ENCODE measurements around the gene RPS6KA2.
A peak's percentile ranks its signal among the peaks of the same experiment; 100 is the strongest.

The RPS6KA2 gene

DNA sequence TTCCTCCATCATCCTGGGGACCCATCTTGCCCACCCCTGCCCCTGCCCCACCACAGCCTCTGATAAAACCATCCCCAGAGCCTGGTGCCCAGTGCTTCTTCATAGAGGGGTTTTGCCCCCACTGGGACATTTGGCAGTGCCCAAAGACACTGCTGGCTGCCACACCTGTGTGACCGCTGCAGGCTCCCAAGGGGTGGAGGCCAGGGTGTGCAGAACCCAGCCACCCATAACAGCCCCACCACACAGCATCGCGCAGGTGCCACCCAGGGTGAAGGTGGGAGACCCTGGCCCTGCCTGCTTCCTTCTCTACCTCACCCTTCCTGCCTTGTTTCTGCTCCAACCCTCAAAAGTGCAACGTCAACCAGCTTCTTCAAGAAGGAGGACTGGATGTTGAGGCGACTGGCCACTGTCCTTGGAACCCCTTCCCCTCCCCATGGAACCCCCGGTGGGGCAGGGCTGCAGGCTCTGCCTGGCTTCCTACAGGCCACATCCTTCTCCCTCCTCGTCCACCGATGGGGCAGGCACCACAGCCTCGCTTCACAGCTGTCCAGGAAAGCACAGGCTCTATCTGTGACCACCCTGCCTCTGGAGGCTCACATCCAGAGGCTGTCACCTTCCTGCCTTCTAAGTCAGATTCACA is 165.1 kb downstream of the RPS6KA2 start:
- DNase-seq, result no peak

DNA sequence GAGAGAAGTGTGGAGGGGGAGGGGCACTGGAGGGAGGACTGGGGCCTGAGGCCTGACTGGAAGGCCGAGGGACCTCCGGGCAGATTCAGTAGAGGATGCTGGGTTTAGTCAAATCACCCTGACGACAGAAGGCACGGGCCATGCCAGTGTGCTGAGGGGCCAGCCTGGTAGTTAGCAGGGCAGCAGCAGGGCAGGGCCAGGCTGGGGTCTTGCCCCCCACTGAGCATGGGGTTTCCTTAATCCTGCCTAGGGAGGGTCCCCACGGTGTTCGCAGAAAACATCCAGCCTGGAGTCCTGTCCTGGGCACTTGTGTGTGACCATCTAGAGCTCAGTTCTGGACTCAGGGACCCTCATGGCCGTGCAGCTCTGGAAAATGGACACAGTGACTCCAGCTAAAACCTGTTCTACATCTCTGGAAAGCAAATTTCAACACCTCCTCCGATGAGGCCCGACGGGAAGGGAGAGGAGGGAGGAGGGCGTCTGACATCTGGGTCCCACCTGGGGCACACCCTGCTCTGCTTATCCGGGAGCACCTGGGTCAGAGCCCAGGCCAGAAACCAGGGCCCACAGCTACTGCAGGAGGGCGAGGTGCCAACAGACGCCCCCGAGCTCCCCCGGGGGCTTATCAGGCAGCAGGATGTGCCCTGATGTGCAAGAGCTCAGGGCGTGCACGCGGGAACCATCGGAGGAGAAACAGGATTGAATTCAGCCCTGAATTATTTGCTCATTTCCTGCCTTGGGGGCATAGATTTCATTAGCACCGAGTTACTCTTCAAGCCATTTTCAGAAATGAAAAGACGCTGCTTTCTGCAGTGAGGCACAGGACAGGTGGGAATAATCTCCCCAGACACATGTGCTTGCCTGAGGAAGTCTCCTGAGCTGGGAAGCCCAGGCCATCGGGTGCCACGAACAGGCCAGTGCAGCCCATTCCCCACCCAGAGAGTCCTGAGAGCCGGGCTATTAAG is 166.3 kb downstream of the RPS6KA2 start:
- no peak for DNase-seq

GRCh38 chr6:166459906-166460305 is 167.1 kb downstream of the RPS6KA2 start:
- no peak for DNase-seq

- no peak for DNase-seq
Measured at GRCh38 chr6:166459272-166459671, 167.8 kb downstream of the RPS6KA2 start.

DNA sequence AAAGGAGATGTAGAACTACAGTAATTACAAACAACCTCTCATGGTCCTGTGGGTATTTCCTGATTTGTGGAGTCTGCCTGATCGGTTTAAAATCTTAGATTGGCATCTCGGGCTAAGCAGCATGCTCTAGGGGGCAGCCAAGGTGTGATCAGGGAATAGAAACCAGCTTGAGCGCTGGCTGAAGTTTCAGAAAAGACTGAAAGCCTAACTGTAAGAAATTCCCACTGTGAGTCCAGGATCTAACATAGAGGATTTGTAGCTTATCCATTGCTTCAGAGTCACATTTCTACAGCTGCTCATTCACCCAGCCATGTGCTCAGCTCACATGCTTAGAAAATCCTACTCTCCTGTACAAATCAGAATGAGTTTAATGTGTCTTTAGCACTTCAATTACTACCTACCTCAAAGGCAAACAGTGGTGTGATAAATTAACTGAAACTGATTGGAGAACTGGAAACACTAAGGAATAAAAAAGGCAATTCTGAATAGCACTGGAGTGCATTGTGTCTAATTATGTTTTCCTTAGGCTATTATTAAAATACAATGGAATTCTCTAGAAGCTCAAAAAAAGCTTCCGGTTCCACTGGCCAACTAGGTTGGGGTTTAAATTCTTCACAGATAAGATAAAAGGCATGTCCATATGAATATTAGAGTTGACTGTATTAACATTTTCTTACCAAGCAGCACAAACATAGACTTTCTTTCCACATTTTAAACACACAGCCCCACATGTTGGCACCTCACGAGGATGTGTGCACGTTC is 170.5 kb downstream of the RPS6KA2 start:
- DNase-seq, result no peak

DNA sequence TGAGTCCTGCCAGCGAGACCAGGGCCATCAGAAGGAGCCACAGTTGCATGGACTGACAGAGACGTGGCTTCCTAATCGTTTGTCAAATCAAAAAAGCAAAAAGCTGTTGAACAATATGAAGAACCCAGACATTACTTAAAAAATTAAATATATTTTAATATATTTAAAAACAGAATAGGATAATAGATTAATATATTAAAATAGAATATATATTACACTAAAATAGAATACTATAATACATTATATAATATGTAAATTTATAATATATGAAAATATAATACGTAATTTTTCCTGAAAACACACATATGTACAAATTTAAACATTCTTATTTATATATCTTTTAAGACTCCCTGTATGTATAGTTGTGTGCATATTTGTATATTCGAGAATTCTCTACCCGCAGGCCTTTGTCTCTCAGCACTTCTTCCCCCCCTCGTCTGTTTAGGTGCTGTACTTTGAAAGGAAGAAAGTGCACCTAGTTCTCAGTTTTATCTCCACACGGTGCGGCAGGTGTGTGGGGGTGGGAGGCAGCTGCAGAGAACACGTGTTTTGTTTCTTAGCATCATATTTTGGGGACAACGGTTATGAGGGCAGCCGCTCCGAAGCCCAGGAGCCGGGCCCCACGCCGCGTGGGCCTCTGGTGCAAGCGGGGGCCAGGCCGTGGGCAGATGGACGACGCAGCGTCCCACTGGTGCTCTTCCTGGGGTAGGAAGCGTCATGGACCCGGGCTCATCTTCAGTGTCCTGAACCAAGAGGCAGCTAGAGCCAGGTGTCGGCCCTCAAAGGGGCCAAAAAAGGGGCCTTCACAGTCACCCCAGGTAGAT is 172.1 kb downstream of the RPS6KA2 start:
- no peak for DNase-seq

GRCh38 chr6:166453651-166454050 is 173.4 kb downstream of the RPS6KA2 start:
- no peak for DNase-seq

- no peak for DNase-seq
Measured at GRCh38 chr6:166450167-166450873, 176.7 kb downstream of the RPS6KA2 start.

- no peak for DNase-seq
Measured at GRCh38 chr6:166449641-166450040, 177.4 kb downstream of the RPS6KA2 start.

DNA sequence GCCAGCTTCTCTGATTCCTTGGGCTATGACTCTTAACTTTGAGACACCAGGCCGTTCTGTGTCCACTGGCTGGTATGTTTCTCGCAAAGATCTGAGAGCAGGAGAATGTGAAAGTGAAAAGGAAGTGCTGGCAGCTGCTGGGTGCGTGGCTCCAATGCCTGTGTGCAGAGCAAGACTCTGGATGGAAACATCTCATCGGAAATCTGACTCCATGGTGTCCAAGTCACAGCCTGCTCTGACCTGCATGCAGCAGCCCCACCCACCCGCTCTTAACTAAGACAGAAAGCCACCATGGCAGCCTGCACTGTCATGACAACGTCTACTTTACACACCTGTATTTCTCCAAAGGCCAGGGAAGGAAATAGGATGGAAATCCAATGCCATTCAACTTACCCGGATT is 178.0 kb downstream of the RPS6KA2 start:
- DNase-seq, result no peak

GRCh38 chr6:166448432-166448831 is 178.6 kb downstream of the RPS6KA2 start:
- DNase-seq, result no peak

DNA sequence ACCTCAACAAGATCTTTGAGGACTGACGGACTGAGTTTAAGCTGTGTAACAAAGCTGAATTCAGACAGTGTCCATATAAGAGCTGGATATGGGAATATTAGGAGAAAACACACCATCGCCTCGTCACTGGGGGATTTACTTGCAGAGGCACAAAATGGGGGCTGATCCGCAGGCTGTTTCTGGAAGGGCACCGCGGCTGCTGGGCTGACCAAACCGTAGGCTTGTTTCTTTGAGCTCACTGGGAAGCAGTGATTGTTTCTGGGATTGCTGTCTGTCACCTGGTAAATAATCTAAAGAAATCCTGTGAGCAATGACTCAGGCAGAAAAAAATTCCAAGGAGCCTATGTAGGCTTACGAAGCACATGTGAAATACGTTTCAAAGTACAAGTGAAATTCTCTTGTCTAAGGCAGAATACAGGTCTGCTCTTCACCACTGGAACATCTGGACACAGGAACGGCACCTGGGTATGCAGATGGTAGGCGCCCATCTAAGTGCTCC is 180.4 kb downstream of the RPS6KA2 start:
- DNase-seq, result no peak

DNA sequence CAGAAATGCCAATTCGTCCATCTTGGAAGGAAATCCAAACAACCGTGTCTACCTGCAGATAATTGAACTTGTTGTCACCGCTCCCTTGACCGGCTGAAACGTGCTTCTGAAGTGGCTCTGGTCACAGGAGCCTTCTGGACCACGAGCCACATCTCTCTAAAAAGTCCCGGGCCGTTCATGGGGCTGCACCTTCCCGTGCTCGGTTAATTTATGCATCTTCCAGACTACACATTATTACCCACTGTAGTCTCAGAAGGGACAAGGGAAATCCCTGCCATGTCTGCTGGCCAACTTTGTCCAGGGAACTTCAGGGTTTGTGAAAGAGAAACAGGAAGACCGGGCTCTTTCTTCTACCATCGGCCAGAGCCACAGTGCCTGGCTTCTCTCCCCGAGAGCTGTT is 180.9 kb downstream of the RPS6KA2 start:
- no peak for DNase-seq

GRCh38 chr6:166444446-166444845 is 182.6 kb downstream of the RPS6KA2 start:
- DNase-seq, result no peak

DNA sequence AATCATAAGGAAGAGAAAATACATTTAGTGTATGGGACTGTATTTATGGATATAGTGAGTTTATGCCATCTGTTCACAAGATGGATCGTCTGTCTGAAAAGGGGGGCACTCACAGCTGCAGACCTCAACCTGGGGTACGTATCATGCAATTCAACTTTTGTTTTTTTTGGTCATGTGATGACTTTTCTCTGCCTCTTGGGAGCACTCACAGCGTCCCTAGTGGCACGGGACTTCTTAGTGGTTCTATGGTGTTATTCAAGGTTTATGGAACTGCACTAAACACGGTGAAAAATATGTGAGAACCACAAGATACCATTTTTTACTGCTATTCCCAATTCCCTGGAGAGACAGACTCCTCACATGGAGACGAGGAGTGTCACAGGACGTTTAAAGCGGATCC is 183.9 kb downstream of the RPS6KA2 start:
- no peak for DNase-seq

- no peak for DNase-seq
Measured at GRCh38 chr6:166442131-166442685, 184.8 kb downstream of the RPS6KA2 start.

DNA sequence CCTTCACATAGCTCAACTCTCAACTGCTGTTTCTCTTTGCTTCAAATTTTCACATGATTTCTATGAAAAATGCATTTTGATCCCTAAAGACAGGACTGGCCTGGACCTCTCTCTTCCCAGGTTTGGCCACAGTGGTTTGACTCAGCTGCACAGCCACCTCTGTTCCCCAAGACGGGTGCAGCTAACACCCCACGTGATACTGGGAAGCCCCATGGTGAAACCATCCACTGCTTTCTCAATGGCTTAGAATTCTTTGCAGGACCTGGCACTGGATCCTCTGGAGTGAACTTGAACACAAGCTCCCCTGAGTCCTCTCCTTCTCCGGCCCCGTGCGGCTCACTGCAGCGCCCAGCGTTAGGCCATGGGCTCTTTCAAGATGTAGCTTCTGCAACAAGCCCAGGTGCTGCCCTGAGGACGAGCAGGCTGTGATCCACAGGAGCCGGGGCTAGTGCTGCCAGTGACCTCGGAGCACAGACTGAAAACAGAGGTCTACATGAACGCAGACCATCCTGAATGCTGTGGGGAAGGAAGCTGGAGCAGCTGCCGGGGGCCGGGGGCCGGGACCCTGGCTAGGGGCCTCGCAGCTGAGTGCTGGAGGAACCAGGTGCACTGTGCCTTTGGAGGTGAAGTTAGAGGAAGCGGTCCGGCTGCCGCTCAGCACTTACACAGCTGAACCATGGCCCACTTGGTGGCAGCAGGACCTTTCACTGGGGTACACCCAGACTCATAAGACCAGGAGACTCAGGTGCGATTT is 185.5 kb downstream of the RPS6KA2 start:
- no peak for DNase-seq

DNA sequence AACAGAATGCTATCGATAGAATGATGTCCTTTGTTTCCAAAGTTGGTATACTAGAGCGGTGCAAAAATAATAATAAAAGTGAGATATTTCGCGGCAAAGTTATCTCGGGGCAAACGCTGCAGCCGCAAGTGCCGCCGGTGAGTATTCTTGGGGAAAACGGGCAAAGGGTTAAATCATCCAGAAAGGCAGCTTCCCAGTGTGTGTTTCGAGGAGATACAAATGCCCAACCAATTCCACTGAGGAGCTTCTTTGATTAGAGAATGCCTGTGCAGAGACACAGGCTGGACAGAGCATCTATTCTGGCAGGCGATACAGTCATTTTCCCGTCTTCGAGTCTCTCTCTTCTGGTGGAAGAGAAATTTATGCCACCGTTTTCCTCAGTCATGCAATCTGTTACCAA is 186.3 kb downstream of the RPS6KA2 start:
- no peak for DNase-seq

DNA sequence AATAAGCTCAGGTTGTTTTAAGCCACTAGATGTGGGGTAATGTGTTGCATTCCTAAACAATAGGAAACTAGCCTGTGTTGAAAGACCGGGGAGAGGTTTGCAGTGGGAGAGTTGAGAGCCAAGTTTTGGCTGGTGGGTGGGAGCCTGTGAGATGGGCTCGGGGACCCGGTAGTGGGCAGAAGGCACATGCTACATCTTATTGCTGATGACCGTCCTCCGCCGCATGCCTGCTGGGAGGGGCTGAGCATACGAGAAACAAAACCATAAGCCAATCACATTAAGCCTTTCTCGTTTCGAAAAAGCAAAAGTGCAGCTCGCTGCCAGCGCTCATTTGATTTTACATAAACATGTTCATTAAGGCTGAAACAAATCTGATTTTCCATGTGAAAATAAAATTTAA is 186.9 kb downstream of the RPS6KA2 start:
- DNase-seq, result no peak

DNA sequence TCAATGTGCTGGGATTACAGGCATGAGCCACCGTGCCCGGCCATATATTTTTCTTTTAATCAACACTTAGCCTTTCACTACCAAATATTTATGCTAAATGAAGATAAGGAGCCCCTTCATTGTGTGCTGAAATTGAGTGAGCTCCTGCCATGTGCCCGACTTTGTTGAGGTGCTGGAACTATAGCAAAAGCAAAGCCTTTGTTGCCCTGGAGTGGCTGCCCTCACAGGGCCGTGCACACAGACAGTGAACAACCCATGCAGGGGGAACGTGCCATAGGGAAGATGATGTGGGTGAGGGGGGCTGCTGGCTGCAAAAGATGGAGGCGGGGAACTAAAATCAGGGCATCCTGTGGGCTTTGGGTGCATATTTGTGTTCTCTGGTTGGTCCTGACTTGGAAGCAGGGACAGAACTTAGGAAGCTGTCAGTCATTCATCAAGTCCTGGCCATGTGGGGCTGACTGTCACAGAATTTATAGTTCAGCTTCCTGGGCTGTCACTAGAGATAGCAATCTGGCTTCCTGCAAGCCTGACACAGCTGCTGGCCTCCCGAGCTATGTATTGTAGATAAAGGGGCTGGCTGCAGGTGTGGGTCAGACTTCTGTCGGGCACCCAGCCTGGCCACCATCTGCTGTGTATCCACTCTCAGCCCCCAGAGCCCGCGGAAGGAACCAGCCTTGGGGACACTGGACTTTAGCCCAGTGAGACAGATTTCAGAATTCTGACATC is 187.5 kb downstream of the RPS6KA2 start:
- DNase-seq, result peak; percentile 38
